ENCODE results near the gene FAT3.

GRCh38 chr11:92240916-92241315 lies 16.3 kb downstream of the FAT3 start:
- TF ChIP-seq EZH2 (IDR thresholded peaks at IDR 0.05; ENCODE audit: borderline replicate concordance, insufficient read depth, low read length, poor library complexity, severe bottlenecking) (no peak), CTCF (IDR thresholded peaks at IDR 0.05; ENCODE audit: poor library complexity, severe bottlenecking) (no peak), EP300 (conservative IDR thresholded peaks at IDR 0.05; ENCODE audit: poor library complexity, severe bottlenecking) (no peak), POLR2AphosphoS5 (IDR thresholded peaks at IDR 0.05) (no peak), TAF1 (IDR thresholded peaks at IDR 0.05; ENCODE audit: low read depth) (no peak), SMC3 (conservative IDR thresholded peaks at IDR 0.05; ENCODE audit: poor library complexity) (no peak), RAD21 (conservative IDR thresholded peaks at IDR 0.05) (no peak), MXI1 (conservative IDR thresholded peaks at IDR 0.05; ENCODE audit: poor library complexity, severe bottlenecking) (no peak)

Measured in neural cell (in vitro differentiated cells).